ENCODE measurements around the gene MCF2L2.

DNA sequence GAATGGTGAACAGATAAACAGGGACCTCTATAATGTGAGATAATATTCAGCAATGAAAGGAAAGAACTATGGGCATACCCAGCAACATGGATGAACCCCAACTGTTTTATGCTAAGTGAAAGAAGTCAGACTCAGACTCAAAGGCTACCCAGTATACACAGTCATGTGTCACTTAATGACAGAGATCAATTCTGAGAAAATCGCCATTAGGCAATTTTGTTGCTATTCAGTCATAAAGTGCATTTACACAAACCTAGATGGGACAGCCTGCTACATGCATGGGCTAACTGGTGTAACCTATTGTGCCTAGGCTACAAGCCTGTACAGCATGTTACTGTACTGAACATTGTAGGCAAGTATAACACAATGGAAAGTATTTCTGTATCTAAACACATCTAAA is 98.9 kb downstream of the MCF2L2 start:
- TF ChIP-seq CTCF (IDR thresholded peaks at IDR 0.05) (no peak), POLR2A (IDR thresholded peaks at IDR 0.05) (no peak)
